DLD1 (cell line): ENCODE data around the gene NR5A1.

Experiments used
- in situ Hi-C: cut with HindIII; loops from 2 replicates; pipeline ENCODE4 v1.10.0; 2017; ENCODE audit warnings: low sequenced_read_pairs

The NR5A1 gene

DNA sequence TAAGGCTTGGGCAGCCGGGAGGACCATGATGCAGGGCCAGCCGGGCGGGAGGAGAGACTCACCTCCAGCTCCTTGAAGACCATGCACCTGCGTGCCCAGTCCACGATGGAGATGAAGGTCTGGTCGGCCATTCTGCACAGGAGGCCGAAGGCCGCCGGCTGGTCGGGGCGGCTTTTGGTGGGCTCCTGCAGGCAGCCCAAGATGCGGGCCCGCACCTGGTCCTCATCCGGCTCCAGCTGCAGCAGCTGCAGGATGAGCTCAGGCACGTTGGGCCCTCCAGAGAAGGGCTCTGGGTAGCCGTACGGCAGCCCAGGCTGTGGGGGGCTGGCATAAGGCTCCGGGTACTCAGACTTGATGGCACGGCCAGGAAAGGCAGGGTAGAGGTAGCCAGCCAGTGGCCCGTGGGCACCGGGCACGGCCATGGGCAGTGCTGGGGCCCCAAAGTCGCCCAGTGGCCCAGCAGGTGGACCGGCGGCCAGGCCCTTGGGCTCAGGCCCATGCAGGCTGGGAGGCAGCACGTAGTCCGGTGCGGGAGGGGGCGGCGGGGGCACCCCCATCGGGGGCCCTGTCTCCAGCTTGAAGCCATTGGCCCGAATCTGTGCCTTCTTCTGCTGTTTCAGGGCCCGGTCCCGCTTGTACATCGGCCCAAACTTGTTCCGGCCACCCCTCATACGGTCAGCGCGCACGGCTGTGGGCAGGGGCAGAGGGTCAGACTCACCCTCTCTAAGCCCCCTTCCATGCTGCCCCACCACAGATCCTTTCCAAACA is 7.0 kb downstream of the NR5A1 start:
- in situ Hi-C loops, result no loop called here

DNA sequence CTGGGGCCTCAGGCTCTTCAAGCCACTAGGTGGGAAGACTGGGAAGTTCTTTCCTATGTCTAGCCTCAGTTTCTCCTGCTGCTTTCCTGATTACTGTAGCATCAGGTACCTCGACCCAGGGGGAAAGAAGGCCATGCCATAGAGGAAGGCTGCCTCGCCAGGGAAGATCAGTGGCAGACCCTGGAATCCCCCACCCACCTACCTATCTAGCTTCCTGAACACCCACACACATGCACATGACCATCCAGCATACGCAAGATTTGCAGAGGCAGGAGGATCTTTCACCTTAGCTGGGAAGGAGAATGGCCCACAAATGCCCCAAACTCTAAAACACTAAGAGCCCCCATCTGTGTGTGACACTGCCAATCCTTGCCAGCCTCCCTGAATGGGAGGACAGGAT is 8.0 kb downstream of the NR5A1 start:
- in situ Hi-C loops, result no loop called here

DNA sequence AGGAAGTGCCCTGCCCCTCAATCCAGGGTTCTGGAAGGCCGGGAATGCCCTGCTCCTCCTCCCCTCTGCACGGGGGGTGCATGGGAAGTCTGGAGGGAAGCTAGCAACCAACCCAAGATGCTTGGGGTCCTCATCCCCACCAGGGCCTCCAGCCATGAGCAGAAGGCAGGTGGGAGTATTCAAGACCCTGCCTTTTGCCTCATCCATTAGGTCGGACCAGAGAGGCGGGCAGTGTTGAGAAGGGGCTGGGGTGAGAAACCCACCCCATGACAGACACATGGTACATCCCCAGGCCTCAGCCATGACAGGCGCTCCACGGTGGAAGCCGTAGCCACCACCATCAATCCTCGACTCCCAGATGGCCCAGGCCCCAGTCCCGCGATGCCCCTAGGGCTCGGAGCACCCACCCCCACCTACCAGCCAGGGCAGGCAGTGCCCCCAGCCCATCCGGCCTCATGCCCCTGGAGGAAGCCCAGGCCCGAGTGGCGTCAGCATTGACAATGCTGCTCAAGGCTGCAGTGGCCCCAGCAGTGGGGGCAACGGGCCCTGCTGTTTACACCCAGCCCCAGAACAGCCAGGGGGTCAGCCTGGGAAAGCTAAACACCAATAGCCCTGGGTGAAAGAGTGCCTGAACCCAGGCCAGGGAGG is 8.6 kb downstream of the NR5A1 start:
- in situ Hi-C loops, result no loop called here

DNA sequence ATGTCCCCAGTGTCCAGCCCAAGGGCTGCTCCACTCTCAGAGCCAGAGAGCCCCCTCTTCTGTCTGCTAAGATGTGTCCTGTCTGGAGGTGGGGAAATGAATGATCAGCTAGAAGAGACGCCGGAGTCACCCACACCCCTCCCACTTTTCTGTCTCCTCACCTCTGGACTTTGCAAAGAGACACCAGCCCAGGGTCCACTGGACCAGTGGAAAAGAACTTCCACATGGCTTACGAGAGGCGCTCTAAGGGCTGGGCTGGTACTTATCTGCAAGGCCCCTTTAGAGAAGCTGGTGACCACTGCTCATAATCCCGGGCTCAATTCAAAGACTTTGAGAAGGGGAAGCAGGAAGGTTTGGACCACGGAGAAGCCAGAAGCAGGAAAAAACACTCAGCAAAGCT is 9.2 kb downstream of the NR5A1 start:
- in situ Hi-C loops, result no loop called here

DNA sequence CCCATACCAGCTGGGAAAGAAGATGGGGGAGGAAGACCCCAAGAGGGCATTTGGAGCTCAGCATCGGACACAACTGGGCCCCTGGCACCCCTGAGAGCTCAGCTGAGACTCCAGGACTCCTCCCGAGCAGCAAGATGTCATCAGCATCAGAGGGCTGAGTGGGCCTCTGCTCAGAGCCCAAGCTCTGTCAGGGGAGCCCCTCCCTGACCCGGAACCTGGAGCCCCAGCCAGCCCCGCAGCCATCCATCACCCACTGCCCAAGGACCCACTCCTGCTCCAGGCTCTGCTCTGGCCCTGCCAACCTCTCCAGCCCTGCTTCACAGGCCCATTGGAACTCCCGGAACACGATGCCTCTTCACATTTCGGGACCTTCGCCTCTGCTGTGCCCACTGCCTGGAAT is 9.8 kb downstream of the NR5A1 start:
- in situ Hi-C loops, result no loop called here

DNA sequence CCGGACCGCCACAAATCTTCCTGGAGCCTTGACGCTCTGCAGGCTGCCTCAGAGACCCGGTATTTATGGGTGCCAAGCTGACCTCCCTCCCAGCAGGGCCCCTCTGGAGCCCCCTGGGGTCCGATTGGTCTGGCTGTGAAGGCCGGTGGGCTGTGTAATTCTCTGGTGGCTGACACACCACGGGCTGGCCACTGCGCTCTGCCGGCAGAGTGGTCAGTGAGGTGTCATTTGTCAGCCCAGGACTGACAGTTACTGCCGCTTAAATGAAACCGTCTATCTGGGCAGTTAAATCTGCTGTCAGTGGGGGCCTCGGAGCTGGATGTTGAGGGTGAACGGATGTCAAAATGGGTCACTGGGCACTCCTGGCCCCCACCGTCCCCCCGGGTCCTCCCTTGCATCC is 10.7 kb downstream of the NR5A1 start:
- in situ Hi-C loops, result no loop called here

DNA sequence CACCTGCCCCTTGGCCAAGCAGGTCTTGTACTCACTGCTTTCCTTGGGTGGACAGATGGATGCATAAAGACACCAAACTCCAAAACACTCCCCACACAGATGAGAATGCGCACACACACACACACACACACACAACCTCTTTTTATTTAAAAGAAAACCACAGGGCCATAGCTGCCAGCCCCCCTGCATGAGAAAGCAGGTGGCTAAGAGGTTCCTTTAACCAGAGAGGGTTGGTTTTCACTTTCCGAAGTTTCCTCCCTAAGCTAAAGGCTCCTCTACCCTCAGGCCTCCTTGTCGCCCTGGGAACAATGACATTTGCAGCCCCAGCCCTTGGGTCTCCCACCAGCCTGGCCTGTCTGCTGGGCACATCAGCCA is 11.1 kb downstream of the NR5A1 start:
- in situ Hi-C loops, result no loop called here

DNA sequence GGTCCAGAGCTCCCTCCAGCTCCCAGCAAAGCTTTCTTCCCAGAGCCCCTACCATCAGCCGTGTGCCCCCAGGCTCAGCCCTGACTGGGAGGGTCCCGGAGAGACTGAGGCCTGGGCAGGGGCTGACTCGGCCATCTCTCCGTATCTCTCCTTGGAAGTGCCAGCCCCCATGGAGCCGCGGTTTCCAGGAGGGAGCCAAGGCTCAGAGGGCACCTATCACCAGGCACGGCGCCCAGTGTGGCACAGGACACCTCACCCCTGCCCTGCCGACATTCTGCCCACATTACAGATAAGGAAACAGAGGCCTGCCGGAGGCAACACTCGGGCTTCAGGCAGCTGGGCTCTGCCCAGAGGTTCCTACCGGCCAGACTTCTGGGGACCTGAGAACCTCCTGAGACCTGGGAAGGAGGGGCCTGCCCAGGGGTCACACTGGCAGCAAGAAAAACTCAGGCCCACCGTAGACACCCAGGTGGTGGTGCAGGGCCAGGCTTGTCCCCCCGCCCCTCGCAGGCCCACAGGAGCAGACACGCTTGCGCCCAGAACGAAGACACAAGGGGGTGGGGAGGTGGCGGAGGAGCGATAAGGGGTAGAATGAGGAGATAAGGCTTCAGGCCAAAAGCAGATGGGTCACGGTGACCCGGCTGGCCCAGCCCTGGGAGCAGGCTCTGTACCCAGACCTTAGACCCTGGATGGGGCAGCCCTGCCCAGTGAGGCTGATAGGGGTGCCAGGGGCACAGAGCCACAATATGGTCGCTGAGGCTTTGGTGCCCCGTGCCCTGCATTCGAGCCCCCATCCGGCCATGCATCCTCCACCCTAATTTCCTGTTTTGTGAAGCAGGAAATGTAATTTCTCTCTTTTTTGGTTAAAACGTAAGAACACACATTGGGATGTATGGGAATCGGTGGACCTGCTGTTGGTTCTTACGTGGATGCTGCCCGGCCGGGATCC is 11.8 kb downstream of the NR5A1 start:
- in situ Hi-C loops, result no loop called here

DNA sequence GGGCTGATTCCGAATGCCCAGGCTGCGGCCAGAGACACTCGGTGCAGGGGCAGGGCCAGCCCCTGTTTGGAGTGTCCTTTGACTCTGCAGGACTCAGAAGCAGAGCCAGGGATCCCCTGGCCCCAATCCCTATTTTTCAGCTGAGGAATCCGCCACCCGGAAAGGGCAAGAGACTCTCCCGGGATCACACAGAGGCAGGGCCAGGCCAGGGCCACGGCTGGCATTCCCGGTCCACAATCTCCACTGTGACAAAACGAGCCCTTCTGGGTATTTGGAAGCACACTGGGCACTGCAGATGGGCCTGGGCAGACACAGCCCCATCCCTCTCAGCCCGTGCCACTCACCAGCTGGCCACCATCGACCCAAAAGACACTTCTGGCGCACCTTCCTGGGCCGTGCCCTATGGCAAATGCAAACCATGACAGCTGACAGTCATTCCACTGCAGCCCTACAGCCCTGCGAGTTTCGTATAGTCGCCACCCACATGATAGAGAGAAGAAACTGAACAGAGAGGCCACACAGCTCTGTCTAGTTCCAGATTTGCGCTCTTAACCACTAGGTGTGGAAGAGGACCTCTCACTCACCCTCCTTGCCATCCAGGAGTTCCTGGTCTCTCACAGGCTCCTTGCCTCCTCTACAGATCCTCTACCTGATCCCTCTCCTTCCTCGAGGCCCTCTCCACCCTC is 13.3 kb downstream of the NR5A1 start:
- in situ Hi-C loops, result no loop called here

DNA sequence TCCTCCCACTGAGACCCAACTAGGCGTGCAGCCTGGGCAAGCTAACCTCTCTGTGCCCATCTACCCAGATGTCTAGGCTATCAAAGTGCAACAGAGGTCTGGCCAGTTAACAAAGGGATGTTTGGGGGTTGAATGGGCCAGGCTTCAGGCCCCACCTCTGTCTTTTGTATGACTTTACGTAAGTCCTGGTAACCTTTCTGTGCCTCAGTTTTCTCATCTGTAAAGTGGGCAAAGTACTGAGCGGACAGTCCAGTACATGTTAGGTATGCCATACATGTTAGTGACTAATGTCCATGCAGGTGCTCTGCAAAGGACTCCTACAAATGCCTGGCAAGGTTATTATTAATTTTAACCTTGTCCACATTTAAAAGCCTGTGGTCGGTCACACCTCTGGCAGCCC is 14.0 kb downstream of the NR5A1 start:
- in situ Hi-C loops, result no loop called here

DNA sequence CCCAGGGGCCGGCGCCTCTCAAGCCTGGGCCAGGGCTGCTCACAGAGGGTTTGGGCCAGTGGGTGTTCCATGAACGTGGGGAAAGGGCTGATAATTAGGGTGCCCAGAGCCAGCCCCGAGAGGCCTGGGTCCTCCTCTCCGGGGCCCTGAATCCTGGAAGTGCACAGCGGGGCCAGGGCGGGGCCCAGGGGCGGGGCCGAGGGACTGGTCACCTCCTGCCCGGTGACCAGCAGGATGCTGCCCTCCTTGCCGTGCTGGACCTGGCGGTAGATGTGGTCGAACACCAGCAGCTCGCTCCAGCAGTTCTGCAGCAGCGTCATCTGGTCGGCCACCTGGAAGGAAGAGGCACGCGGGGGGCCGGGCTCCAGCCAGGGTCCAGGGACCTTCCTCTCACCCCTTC is 14.4 kb downstream of the NR5A1 start:
- in situ Hi-C loops, result no loop called here

DNA sequence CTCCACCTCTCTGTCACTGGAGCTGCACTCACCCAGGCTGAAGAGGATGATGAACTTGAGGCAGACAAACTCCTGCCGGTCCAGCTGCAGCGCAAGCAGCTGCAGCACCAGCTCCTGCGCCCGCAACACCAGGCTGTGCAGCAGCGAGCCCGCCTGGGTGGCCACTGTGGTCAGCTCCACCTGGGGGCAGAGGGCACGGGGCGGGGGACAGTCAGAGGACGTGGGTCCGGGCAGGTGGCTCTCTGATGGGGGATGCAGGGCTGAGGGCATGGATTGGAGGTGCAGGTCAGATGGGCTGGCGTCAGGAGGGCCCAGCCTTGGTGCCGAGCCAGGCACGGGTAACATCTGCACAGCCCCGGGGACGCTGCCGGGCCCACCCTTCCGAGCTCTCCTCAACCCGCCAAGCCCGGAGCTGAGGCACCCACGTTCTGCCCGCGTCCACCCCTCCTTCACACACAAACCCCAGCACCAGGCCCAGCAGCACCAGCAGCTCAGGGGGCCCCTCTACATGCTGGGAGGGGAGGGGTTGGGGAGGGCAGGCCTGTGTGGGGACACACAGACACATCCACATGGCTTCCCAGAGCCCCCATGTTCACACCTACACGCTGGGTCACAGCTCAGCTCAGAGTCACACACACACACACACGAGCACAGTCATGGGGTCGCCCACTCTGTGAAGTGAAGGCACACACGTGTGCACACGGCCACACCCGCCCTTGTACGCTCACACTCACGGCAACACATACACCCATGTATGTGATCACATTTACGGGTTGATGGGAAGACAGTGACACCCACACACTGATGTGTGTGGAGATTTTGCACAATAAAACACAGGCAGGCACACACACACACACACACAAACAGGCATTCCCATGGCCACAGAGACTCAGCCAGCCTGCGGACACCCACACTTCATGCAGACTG is 15.9 kb downstream of the NR5A1 start:
- in situ Hi-C loops, result no loop called here

DNA sequence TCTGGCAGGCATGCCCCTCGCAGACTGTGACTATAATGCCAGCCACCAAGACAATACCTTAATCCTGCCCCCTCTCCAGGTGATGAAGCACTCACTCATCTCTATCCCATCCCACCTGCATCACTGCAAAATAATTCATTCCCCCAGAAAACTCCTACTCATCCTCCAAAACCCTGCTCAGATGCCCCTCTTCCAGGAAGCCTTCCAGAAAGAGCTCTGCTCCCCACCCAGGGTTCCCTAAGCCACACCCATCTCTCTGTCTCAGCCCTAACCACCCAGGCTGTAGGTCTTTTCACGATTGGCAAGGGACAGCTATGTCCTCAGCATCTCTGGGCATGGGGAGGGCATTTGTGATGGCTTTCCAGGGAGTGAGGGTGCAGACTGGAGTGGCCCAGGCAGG is 17.2 kb downstream of the NR5A1 start:
- in situ Hi-C loops, result no loop called here

DNA sequence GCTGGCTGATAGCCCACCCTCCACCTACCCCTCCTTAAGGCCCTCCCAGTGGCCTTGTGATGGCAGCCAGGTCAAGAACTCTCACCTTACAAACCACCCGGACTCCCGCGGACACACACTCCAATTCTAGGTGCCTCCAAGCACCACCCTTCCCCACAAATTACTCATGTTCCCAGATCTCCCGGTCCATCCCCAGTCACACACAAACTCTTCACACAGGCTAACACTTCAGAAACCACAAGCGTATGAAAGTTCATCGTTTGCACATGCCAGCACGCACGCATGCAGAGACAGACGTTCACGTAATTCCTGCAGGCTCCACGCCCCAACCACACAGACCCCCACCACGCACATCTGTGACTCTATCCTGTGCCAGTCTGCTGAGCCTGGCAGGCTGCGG is 18.0 kb downstream of the NR5A1 start:
- in situ Hi-C loops, result no loop called here

DNA sequence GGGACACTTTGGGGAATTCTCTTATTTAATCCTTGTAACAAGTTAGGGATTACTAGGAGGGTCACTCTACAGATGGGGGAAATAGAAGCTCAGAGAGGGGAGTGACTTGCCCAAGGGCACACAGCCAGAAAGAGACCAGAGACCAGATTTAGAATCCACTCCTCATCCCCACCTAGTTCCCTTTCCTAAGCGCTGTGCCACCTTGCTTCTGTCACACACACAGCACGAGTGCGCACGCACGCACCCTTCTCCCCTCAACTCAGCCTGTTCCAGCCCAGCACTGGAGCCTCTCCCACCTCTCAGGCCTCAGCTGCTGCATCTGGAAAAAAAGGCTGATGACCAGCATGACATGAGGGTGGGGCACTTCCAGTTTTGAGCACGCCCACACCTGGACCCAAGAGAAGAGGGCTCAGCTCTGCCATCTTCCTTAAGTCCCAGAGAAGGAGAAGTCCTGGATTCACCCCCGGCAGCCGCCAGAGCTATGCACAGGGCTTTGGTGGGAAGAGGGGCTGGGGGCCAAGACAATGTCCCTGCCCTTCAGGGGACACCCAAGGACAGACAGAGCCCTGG is 18.5 kb downstream of the NR5A1 start:
- in situ Hi-C loops, result no loop called here

DNA sequence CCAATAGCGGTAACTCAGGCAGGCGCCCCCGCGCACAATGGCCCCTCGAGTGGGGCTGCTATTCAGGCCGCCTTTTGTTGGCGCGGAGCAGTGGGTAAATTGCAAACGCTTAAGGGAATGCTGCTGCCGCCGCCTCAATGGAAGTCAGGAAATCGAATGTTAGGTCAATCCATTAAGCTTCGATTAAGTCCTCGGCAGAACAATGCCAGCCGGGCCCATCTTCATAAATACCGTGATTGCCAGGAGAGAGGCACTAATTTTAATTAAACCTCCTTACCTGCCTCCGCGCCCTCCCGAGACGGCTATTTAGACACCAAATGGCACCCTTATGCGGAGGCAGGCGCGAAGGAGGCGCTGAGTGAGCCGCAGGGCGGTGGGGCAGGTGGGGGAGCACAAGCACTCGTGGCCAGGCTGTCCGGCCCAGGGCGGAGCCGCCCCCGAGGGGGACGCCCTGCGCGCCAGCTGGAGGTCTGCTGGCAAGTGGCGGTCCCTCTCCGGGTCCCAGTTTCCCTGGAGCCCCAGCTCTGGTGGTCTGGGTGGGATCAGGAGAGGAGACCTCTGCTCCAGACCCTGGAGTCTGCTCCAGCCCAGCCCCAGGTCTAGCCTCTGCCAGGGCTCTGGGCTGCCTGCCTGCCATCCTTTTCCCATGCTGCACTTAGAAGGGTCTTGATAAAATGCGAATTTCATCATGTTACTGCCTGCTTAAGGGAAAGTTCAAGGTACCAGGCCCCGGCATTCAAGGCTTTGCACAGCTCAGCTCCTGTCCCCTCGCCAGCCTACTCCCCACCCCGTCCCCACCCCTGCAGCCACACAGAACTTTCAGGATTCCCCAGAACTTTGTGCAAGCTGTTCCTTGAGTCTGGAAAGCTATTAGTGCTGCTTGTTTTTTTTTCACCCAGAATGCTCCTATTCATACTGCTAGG is 19.7 kb downstream of the NR5A1 start:
- in situ Hi-C loops, result no loop called here

DNA sequence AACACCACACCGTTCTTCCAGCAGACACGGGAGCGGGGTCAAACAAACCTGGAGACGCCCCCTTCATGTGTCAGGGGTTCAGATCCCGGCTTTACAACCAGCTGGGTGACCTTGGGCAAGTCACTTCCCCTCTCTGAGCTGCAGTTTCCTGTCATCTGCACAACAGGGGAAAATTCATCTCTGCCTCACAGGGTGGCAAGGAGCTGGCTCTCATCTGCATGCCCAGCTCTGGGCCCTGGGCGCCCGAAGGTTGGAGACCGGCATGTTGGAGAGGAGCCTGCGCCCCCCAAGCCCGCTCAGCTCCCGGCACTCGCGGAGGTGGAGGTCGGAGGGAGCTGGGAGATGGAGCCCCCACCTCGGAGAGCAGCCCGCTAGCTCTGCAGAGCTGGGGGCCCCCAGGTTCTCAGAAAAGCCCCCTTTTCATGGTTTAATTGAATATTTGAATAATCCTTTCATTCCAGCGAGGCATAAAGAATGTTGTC is 20.4 kb downstream of the NR5A1 start:
- in situ Hi-C loops, result no loop called here

DNA sequence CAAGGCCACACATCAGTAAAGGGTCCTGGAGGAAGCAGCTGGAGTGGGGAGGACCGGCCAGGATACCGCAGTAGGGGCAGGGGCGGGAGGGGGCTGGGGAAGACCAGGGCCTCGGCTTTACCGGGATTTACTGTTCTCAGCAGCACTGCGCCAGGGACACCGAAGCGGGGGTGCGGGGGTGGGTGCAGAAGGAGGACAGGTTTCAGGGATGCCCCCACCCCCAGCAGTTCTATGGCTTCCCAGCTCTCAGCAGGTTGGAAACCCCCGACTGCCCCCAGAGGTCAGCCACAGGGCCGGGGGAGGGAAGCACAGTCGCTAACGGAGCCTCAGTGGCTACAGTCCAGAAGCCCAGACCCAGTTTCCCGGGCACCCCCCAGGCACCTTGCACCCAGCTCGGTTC is 21.3 kb downstream of the NR5A1 start:
- in situ Hi-C loops, result no loop called here

DNA sequence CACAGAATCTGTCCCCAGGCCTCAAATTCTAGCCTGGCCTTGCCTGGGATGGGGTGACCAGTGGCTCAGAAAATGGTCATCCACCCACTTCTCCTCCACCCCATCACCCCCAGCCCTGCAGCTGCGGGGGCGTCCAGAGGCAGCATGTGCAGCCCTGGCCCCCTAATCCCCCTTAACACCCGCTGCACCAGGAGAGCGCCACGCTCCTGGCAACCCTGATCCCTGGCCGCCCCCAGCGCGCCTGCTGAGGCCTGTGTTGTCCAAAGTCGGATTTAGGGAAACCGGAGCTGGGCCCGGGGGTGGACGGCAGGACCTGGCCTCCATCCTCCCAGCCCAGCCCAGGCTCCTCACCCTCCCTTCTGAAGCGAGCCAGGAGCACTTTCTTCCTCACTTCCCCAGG is 22.0 kb downstream of the NR5A1 start:
- in situ Hi-C loops, result no loop called here
